Esophagus muscularis mucosa (tissue), 4 donors: ENCODE results near the gene PTPA. TPM values are rescaled to one million over a fixed set of nuclear protein-coding genes. Genes with fewer than 3 reads are reported as not detected.

Source experiments
- DNase-seq: peaks from one replicate; pipeline ENCODE4 v3.0.0-alpha.2; 2017; ENCODE audit errors: extremely low spot score
- H3K27ac ChIP-seq, 4 donors: fragments of 200-600 bp; sonication (generic); replicated peaks in 1 of 4; 1 replicate in 3 of 4; 2 replicates in 1 of 4; pipeline ENCODE4 v1.5.1; 2016 to 2019; ENCODE audit warnings: mild to moderate bottlenecking in 1 of 4
- H3K27me3 ChIP-seq, 4 donors: fragments of 200-600 bp; sonication (generic); one replicate each; pipeline versions ENCODE4 v1.5.1 to v1.6.0; 2016 to 2019
- H3K36me3 ChIP-seq, 4 donors: fragments of 200-600 bp; sonication (generic); one replicate each; pipeline ENCODE4 v1.5.1; 2016 to 2019
- H3K4me1 ChIP-seq, 4 donors: fragments of 200-600 bp; sonication (generic); one replicate each; pipeline ENCODE4 v1.5.1; 2016 to 2019
- H3K4me3 ChIP-seq, 4 donors: fragments of 200-600 bp; sonication (generic); 1 replicate in 2 of 4; 2 replicates in 2 of 4; pipeline ENCODE4 v1.5.1; 2016 to 2019; ENCODE audit warnings: mild to moderate bottlenecking in 4 of 4, moderate library complexity in 1 of 4
- H3K9me3 ChIP-seq, 4 donors: fragments of 200-600 bp; sonication (generic); 1 replicate in 3 of 4; 2 replicates in 1 of 4; pipeline ENCODE4 v1.5.1; 2016 to 2019
- EP300 ChIP-seq: sonication (generic); formaldehyde crosslinking; IDR thresholded peaks from one replicate; pipeline ENCODE4 v1.6.1; 2017; ENCODE audit warnings: antibody characterized with exemption
- POLR2A ChIP-seq: fragments of 450-650 bp; IDR thresholded peaks from one replicate; pipeline ENCODE4 v1.6.1; 2017; ENCODE audit warnings: antibody characterized with exemption, moderate library complexity, mild to moderate bottlenecking, low read depth
- POLR2AphosphoS5 ChIP-seq, 2 donors: sonication (generic); formaldehyde crosslinking; IDR thresholded peaks; one replicate each; pipeline ENCODE4 v1.6.1; 2017; ENCODE audit warnings: antibody characterized with exemption in 2 of 2
- WGBS: methylation state at CpG from one replicate; pipeline ENCODE4 v1.1.5; 2018; 5-methylcytosine and 5-hydroxymethylcytosine counted together
- intact Hi-C: fragments of 100-400 bp; cut with DNase I; formaldehyde crosslinking; loops from one replicate; pipeline ENCODE4 v1.15.1; 2023
- total RNA-seq, 4 donors: library from RNA; depleted of rRNA; stranded (reverse); fragments of >200 nt; gene quantifications; one replicate each; pipeline versions ENCODE4 v1.1.0 to v1.2.1, GENCODE V29; 2016
- TF ChIP-seq, protein P1 (sequence below), 3 experiments: fragments of 200-600 bp in 2 of 3; fragments of 450-650 bp in 1 of 3; sonication (generic) in 2 of 3; IDR thresholded peaks; one replicate each; pipeline ENCODE4 v1.5.1; 2017 to 2019; ENCODE audit warnings: antibody characterized with exemption in 3 of 3, mild to moderate bottlenecking in 2 of 3, moderate library complexity in 1 of 3

The PTPA gene
- total RNA-seq, 4 donors from 2014 or later, result 57.7 to 91.9 (median 77.4) TPM

DNA sequence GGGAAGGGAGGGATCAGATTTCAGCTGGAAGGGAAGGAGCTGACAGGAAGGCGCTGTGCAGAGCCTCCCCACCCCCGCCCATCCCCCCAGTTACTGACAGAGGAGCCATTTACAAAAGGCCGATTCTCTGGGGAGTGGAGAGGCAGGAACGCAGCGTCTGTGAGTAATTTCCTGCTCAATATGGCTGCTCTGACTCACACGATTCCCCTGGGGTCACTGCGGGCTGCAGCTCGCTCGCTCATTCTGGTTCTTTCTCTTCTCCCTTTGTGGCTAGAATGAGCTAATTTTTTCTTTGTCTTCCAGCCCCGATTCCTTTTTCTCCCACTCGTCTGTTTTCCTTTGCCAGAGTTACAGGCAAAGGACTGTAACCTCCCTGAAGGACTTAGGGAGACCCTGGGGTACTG, 28.8 kb downstream of the PTPA start:
- Histone ChIP-seq H3K4me3 (peak overlapping the region; percentile 47 to 60 (median 58)), H3K36me3 (peaks cover 6 to 41% (median 36%) of the 10 kb centered on the region in 4 donors), H3K27ac (peak overlapping the region; percentile 93 to 99 (median 98)), H3K4me1 (peaks cover 68 to 80% (median 78%) of the 10 kb centered on the region in 4 donors), H3K9me3 (no peaks in the 10 kb centered on the region), H3K27me3 (no peaks in the 10 kb centered on the region)
- TF ChIP-seq EP300 (peak; percentile 78), POLR2AphosphoS5 (IDR thresholded peaks at IDR 0.05) (peak in 1 of 2 donors; percentile 94), POLR2A (no peak)
- DNase-seq, result peak; percentile 99
- intact Hi-C loops, result loop anchor here (1.0 to 2.0 kb wide), 3 partner anchors 35 to 470 kb away; no protein-coding TSS in a partner anchor
- WGBS, result under 1% methylated on average over 11 of the region's 11 CpGs

DNA sequence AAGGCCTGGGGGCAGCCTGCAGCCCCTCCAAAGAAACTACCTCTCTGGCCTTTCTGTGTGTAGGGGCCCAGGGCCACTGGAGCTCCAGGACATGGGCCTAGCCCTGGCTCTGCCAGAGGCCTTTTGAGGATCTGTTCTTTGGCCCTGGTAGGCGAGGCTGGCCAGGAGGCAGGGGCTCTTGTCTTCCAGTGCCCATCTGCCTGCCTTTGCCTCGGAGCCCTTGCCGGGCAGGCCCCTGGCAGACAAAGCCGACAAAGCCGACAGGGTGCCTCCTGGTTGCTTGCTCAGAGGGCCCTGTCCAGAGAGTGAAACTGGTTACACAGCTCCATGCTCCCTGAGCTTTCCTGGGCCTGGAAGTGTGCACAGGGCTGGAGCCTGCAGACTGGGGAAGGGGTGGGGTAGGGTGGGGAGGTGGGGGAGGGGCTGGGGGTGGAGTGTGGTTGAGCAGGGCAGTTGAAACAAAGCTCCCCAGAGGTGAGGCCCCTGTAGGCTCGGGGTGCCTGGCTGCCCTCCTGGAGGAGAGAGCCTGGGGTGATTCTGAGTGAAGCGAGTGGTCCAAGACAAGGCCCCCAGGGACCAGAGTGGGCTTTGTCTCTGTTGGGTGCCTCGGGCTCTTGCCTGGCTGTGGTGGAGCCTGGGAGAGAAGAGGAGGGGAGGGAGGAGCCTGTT, 29.3 kb downstream of the PTPA start:
- 23% methylated on average over 4 of the region's 8 CpGs for WGBS
- no peak for DNase-seq
- no peaks in the 10 kb centered on the region for H3K9me3 ChIP-seq

DNA sequence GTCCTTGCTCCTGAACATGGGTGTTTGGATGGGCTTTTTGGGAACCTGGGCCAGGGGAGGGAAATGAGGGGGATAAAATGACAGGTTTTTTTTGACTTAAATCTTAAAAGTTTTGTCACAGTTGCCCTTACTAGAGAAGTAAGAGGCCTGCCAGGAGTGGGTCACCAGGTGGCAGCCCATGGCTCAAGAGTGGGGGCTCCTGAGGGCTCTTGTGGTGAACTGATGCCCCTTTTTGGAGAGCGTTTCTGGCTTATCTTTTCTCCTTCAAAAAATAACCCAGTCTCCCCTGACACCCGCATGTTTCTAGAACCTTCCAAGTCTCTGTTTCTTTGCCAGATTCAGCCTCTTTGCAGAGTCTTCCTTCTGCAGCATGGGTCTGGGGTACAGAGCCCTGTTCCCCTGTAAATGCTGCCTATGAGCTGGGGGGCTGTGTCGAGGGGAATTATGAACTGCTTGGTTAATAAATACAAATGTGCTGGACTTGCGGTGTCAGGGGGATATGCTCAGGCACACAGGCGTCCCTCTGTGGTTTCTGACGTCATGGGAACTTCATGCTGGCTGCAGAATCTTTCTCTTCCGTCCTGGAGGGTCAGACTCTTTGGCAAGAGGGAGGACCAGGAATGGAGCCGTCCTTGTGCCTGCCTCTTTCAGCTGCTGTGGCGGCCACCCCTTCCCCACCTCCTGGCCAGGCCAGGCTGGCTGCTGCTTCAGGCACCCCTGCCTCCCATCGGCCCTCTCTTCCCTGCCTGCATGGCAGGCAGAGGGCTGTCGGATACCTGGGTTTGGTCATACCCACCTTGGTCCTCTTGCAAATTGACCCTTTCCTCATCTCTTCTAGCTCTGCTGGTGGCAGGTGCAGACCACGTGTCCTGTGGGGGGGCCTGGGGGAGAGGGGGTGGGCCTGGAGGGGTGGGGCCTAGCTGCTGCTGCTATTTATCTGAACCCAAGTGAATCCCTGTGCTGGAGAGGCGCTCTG, 30.1 kb downstream of the PTPA start:
- H3K36me3 ChIP-seq, result peaks cover 0 to 30% (median 23%) of the 10 kb centered on the region in 4 donors
- DNase-seq, result no peak
- H3K4me1 ChIP-seq, result peaks cover 82 to 93% (median 92%) of the 10 kb centered on the region in 4 donors
- 10% methylated on average over 13 of the region's 13 CpGs for WGBS
- no peaks in the 10 kb centered on the region for H3K9me3 ChIP-seq
- peak overlapping the region; percentile 93 to 99 (median 98) for H3K27ac ChIP-seq
- peak overlapping the region; percentile 47 to 60 (median 58) for H3K4me3 ChIP-seq
- intact Hi-C loops, result loop anchor here (2.0 kb wide), 2 partner anchors 33 to 343 kb away; no protein-coding TSS in a partner anchor
- no peaks in the 10 kb centered on the region for H3K27me3 ChIP-seq
- TF ChIP-seq POLR2A (no peak), POLR2AphosphoS5 (IDR thresholded peaks at IDR 0.05) (peak in 1 of 2 donors; percentile 63)

More for the DNA sequence above, 29.3 kb downstream of the PTPA start:
- Histone ChIP-seq H3K27me3 (no peaks in the 10 kb centered on the region), H3K4me3 (peak overlapping the region; percentile 47 to 60 (median 58)), H3K4me1 (peaks cover 74 to 85% (median 84%) of the 10 kb centered on the region in 4 donors), H3K27ac (peak overlapping the region; percentile 93 to 99 (median 98)), H3K36me3 (peaks cover under 1 to 36% (median 31%) of the 10 kb centered on the region in 4 donors)
- TF ChIP-seq, protein P1, sequence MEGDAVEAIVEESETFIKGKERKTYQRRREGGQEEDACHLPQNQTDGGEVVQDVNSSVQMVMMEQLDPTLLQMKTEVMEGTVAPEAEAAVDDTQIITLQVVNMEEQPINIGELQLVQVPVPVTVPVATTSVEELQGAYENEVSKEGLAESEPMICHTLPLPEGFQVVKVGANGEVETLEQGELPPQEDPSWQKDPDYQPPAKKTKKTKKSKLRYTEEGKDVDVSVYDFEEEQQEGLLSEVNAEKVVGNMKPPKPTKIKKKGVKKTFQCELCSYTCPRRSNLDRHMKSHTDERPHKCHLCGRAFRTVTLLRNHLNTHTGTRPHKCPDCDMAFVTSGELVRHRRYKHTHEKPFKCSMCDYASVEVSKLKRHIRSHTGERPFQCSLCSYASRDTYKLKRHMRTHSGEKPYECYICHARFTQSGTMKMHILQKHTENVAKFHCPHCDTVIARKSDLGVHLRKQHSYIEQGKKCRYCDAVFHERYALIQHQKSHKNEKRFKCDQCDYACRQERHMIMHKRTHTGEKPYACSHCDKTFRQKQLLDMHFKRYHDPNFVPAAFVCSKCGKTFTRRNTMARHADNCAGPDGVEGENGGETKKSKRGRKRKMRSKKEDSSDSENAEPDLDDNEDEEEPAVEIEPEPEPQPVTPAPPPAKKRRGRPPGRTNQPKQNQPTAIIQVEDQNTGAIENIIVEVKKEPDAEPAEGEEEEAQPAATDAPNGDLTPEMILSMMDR (IDR thresholded peaks at IDR 0.05), result no peak
- TF ChIP-seq POLR2AphosphoS5 (IDR thresholded peaks at IDR 0.05) (no peak), POLR2A (no peak), EP300 (no peak)
- intact Hi-C loops, result loop anchor here (2.0 kb wide), 2 partner anchors 34 to 344 kb away; no protein-coding TSS in a partner anchor

DNA sequence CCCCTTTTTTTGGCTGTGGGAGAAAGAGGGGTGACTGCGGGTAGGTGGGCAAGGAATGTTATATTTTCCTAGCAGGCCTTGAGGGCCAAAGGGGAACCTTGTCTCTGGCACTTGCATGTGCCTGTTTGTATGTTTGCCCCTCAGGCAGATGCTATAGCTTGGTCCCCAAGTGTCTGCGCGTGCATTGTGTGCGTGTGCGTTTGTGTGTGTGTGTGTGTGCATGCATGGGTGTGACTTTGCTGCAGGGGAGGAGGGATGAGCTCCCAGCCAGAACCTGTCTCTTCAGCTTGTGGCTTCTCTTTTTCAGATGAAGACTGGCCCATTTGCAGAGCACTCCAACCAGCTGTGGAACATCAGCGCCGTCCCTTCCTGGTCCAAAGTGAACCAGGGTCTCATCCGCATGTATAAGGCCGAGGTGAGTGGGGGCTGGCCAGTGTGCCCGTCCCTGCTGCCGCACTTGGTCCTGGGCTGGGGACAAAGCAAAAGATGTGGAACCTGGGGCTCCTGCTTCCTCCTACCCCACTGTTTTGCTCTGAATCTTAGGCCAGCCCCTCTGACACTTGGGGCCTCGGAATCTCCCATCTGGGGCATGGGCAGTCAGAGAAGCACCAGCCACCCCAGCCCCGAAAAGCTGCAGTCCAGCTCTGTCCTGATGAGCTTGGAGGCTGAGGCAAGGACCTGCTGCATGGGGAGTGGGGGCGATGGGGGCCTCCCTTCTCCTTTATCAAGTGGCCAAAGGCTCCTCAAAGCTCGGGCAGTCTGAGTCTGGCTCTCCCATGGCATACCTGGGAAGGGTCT, 31.1 kb downstream of the PTPA start:
- Histone ChIP-seq H3K27me3 (no peaks in the 10 kb centered on the region), H3K4me1 (peaks cover 92 to 98% (median 98%) of the 10 kb centered on the region in 4 donors), H3K9me3 (no peaks in the 10 kb centered on the region), H3K4me3 (peak overlapping the region; percentile 47 to 60 (median 58)), H3K36me3 (peaks cover 0 to 22% (median 17%) of the 10 kb centered on the region in 4 donors), H3K27ac (peak overlapping the region; percentile 93 to 99 (median 98))
- intact Hi-C loops, result no loop called here
- 43% methylated on average over 9 of the region's 15 CpGs for WGBS
- DNase-seq, result no peak
- no peak for TF ChIP-seq EP300
- no peak for TF ChIP-seq POLR2AphosphoS5 (IDR thresholded peaks at IDR 0.05)
- TF ChIP-seq, protein P1 (IDR thresholded peaks at IDR 0.05), result no peak
- TF ChIP-seq POLR2A, result no peak
